ENCODE results near the gene GPRC5C. TPM values are rescaled to one million over a fixed set of nuclear protein-coding genes. Genes with fewer than 3 reads are reported as not detected.

The GPRC5C gene
- total and polyA plus RNA-seq, 2 of the 8 experiments (the other 6 are each of a cell fraction or from before 2014, with no cell fraction given): 18.3 to 55.8 TPM

GRCh38 chr17:74394275-74394950, 37.5 kb upstream of the GPRC5C start (continued):
- no peak for TF ChIP-seq ATF2 (IDR thresholded peaks at IDR 0.05; ENCODE audit: low read length)
